SK-N-MC (cell line): ENCODE data around the gene DPEP1.

Source experiments
- EZH2 ChIP-seq: fragments of 200-600 bp; sonication (generic); IDR thresholded peaks from one replicate; pipeline ENCODE4 v1.6.1; 2017; ENCODE audit warnings: antibody characterized with exemption
- POLR2AphosphoS5 ChIP-seq: IDR thresholded peaks from 2 replicates; pipeline ENCODE4 v1.6.1; 2012; ENCODE audit warnings: mild to moderate bottlenecking, low read depth, low read length, borderline replicate concordance

DNA sequence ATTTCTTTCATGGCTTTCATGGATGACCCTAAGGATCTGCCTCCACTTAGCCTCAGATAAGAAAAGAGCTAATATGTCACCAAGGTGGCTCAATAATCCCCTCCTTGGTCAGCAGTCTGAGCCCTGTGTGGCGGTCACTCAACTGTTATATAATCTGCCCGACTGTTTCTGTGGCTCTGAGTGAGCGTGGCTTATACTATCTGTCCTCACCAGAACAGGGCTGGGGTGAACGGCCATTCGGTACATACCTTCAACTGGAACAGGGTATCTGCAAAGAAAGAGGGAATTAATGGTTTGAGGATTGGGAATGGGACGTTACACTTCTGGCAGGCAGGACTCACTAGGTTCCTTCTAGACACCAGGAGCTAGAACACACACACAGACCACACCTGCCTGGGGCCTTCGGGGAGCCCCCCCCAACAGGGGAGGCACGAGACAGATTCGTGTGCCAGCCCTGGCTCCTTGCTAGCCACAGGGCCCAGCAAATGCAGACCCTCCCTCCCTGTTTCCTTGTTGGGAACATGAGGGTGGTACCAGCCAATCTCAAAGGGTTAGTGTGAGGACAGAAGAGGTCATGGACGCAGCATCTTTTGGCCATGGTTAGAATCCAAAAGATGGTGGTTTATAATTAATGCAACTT is 40.3 kb downstream of the DPEP1 start:
- TF ChIP-seq EZH2 (no peak), POLR2AphosphoS5 (no peak)
